Loucy (cell line): ENCODE results near the gene RPTOR.

Source experiments
- H2AFZ ChIP-seq: fragments of 200-600 bp; sonication (generic); 2 replicates; pipeline ENCODE4 v1.6.0; 2016; ENCODE audit warnings: antibody characterized with exemption, mild to moderate bottlenecking, low read length, moderate library complexity
- H3F3A ChIP-seq: fragments of 200-600 bp; 2 replicates; pipeline ENCODE4 v1.6.0; 2016; ENCODE audit warnings: antibody characterized with exemption, low read depth, mild to moderate bottlenecking
- H3K27me3 ChIP-seq: fragments of 200-600 bp; sonication (generic); 2 replicates; pipeline ENCODE4 v1.6.1; 2014; ENCODE audit warnings: low read length, mild to moderate bottlenecking; ENCODE audit not compliant: insufficient read depth, poor library complexity, severe bottlenecking
- H3K36me3 ChIP-seq: fragments of 200-600 bp; sonication (generic); 2 replicates; pipeline ENCODE4 v1.6.1; 2016; ENCODE audit warnings: low read length; ENCODE audit not compliant: insufficient read depth
- H3K4me1 ChIP-seq: fragments of 200-600 bp; sonication (generic); 2 replicates; pipeline ENCODE4 v1.5.1; 2014; ENCODE audit warnings: low read length, mild to moderate bottlenecking; ENCODE audit not compliant: insufficient read depth, poor library complexity, severe bottlenecking
- H3K4me2 ChIP-seq: fragments of 200-600 bp; sonication (generic); 2 replicates; pipeline ENCODE4 v1.6.0; 2014; ENCODE audit warnings: antibody characterized with exemption, low read length, low read depth, mild to moderate bottlenecking; ENCODE audit not compliant: poor library complexity, severe bottlenecking
- H3K4me3 ChIP-seq: fragments of 200-600 bp; sonication (generic); 2 replicates; pipeline ENCODE4 v1.5.1; 2014; ENCODE audit warnings: low read length, mild to moderate bottlenecking, mixed read lengths; ENCODE audit not compliant: poor library complexity, severe bottlenecking
- H3K79me2 ChIP-seq: fragments of 200-600 bp; sonication (generic); 2 replicates; pipeline ENCODE4 v1.6.1; 2014; ENCODE audit warnings: low read length; ENCODE audit not compliant: insufficient read depth
- H3K9ac ChIP-seq: fragments of 200-600 bp; sonication (generic); 2 replicates; pipeline ENCODE4 v1.6.0; 2014; ENCODE audit warnings: mild to moderate bottlenecking, low read depth, low read length, moderate library complexity; ENCODE audit not compliant: poor library complexity, severe bottlenecking
- H3K9me2 ChIP-seq: fragments of 200-600 bp; sonication (generic); replicated peaks from 2 replicates; pipeline ENCODE4 v1.6.1; 2016; ENCODE audit warnings: low read depth, low read length, mixed read lengths
- H3K9me3 ChIP-seq: fragments of 200-600 bp; sonication (generic); 2 replicates; pipeline ENCODE4 v1.6.1; 2014; ENCODE audit warnings: mild to moderate bottlenecking, antibody characterized with exemption, low read length, low read depth; ENCODE audit not compliant: insufficient read depth
- H4K20me1 ChIP-seq: fragments of 200-600 bp; sonication (generic); 2 replicates; pipeline ENCODE4 v1.6.0; 2014; ENCODE audit warnings: antibody characterized with exemption, low read length, mild to moderate bottlenecking; ENCODE audit not compliant: insufficient read depth, poor library complexity, severe bottlenecking
- EZH2phosphoT487 ChIP-seq: fragments of 200-600 bp; IDR thresholded peaks from 2 replicates; pipeline ENCODE4 v1.6.1; 2018; ENCODE audit warnings: antibody characterized with exemption, mild to moderate bottlenecking, moderate library complexity, borderline replicate concordance
- TF ChIP-seq, protein P1 (sequence below): fragments of 200-600 bp; sonication (generic); conservative IDR thresholded peaks from 2 replicates; pipeline ENCODE4 v1.5.1; 2014; ENCODE audit warnings: mild to moderate bottlenecking, antibody characterized with exemption, low read length

RPTOR gene

DNA sequence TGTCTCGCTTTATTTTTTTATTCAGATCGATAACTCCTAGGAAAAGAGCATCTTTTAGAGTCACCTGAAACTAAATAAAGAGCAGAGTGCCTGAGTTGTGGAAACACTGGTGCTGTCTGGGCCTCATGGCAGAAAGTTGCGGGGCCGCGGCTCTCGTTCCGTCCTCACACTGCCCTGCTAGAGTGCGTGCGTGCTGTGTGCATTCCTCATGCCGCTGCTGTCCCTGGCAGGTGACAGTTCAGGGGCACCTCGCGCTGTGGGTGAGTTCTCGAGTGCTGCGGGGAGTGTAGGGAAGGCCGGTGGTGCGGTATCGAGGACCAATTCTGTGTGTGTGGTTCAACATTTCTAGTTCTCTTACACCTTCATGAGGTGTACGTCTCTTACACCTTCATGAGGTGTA lies 136.6 kb downstream of the RPTOR start:
- H3K36me3 ChIP-seq: peaks cover 3% of the 10 kb centered on the region; the same call in 1 of the 2 replicates
- no peaks in the 10 kb centered on the region for H3K9me3 ChIP-seq
- no peaks in the 10 kb centered on the region for H3F3A ChIP-seq
- no peak overlapping the region for H3K4me3 ChIP-seq
- H3K27me3 ChIP-seq: no peaks in the 10 kb centered on the region
- H4K20me1 ChIP-seq: no peaks in the 10 kb centered on the region
- H3K79me2 ChIP-seq: peaks cover 41% of the 10 kb centered on the region
- peaks cover 20% of the 10 kb centered on the region for H3K4me1 ChIP-seq
- no peaks in the 10 kb centered on the region for H3K9me2 ChIP-seq
- no peak overlapping the region for H3K4me2 ChIP-seq
- no peak overlapping the region for H3K9ac ChIP-seq
- no peak overlapping the region for H2AFZ ChIP-seq
- TF ChIP-seq EZH2phosphoT487: no peak
- TF ChIP-seq, protein P1, sequence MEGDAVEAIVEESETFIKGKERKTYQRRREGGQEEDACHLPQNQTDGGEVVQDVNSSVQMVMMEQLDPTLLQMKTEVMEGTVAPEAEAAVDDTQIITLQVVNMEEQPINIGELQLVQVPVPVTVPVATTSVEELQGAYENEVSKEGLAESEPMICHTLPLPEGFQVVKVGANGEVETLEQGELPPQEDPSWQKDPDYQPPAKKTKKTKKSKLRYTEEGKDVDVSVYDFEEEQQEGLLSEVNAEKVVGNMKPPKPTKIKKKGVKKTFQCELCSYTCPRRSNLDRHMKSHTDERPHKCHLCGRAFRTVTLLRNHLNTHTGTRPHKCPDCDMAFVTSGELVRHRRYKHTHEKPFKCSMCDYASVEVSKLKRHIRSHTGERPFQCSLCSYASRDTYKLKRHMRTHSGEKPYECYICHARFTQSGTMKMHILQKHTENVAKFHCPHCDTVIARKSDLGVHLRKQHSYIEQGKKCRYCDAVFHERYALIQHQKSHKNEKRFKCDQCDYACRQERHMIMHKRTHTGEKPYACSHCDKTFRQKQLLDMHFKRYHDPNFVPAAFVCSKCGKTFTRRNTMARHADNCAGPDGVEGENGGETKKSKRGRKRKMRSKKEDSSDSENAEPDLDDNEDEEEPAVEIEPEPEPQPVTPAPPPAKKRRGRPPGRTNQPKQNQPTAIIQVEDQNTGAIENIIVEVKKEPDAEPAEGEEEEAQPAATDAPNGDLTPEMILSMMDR: no peak

DNA sequence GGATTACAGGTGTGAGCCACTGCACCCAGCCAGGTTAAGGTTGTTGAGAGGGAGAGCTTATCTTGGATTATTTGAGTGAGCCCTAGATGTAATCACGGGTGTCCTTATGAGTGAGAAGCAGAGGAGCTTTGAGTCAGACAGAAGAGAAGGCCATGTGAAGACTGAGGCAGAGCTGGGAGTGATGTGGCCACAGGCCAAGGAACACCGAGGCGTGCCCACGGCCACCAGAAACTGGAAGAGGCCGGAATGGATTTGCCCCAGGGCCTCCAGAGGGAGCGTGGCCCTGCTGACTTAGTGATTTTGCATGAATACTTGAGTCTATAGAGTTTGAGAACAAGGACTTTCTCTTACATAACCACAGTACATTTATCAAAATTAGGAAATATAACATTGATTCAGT lies 137.7 kb downstream of the RPTOR start:
- Histone ChIP-seq H4K20me1 (no peaks in the 10 kb centered on the region), H3K9ac (no peak overlapping the region), H3K4me1 (peaks cover 16% of the 10 kb centered on the region), H2AFZ (no peak overlapping the region), H3K36me3 (peaks cover 3% of the 10 kb centered on the region; the same call in 1 of the 2 replicates), H3F3A (no peaks in the 10 kb centered on the region), H3K27me3 (no peaks in the 10 kb centered on the region), H3K79me2 (peaks cover 33% of the 10 kb centered on the region), H3K9me3 (no peaks in the 10 kb centered on the region), H3K9me2 (no peaks in the 10 kb centered on the region), H3K4me3 (no peak overlapping the region), H3K4me2 (no peak overlapping the region)
- no peak for TF ChIP-seq EZH2phosphoT487
- TF ChIP-seq, protein P1: no peak

DNA sequence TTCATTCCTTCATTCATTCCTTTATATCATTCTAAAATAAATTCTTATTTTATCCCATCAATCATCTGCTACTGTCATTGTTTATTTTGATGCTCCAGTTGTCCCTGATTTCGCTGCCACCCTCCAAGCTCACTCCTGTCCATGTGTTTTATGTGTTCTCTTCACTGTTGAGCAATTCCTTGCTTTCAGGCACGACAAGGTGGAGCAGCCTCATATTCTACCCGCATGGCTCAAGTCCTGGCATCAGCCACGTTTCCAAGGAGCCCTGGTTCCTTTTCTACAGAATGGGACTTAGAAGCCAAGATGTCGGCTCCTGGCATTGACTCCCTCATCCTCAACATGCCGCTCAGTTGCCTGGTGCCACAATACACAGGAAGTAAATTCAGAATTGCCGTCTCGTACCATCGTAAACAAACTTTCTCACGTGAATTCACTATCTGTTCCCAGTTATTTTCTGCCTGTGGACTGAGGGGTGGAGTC lies 139.0 kb downstream of the RPTOR start:
- Histone ChIP-seq H3K4me2 (no peak overlapping the region), H3K27me3 (no peaks in the 10 kb centered on the region), H3K4me1 (peaks cover 4% of the 10 kb centered on the region), H2AFZ (no peak overlapping the region), H3K9me3 (no peaks in the 10 kb centered on the region), H3F3A (no peaks in the 10 kb centered on the region), H3K79me2 (peaks cover 26% of the 10 kb centered on the region; the same call in 1 of the 2 replicates), H3K4me3 (no peak overlapping the region), H3K36me3 (peaks cover 3% of the 10 kb centered on the region; the same call in 1 of the 2 replicates), H4K20me1 (no peaks in the 10 kb centered on the region), H3K9me2 (no peaks in the 10 kb centered on the region), H3K9ac (no peak overlapping the region)
- TF ChIP-seq EZH2phosphoT487: no peak
- TF ChIP-seq, protein P1: no peak
